GM21526 (cell line): Measurements from ENCODE around the gene RGPD6.
"Not testable (repeated sequence)": the region's sequence is repeated elsewhere in the genome, so short reads cannot be mapped to it uniquely, and the experiment has no call there.

Experiments
- ATAC-seq: cut with Tn5 transposase; IDR thresholded peaks from one replicate; pipeline ENCODE4 v1.9.1; 2021; ENCODE audit warnings: moderate library complexity; ENCODE audit not compliant: unreplicated experiment, low FRiP score

Gene RGPD6

DNA sequence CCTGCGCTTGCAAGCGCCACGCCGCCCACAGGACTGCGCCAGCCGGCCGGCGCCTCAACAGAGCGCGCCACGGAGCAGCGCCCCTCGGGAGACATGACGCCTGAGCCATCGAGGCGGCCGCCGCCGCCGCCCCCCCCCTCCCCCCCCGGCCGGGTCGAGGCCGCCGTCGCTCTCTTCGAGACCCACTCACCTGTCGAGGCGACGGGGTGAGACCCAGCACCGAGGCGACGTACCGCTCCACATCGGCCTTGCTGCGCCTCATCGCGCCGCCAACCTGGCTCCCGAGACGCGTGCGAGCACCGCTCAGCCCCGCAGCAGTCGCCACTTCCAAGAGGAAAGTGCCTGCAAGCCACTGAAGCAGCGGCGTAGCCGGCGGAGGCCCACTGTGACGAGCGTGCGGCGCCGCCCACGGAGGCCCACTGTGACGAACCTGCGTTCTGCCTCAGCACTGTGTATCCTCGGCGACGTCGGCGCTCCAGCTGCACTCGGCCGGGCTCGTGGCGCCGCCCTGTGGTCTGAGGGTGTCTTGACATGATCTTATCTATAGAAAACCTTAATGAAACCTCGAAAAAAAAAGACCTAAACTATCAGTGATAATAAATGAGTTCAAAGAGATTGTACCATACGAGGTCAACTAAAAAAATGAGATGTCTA is at the start of gene RGPD6:
TSS of gene RGPD6 (minus strand) at position 460 of the 654 bp plus-strand sequence. CDS start at position 262, 198 bp downstream.
- ATAC-seq = peak; percentile 96

DNA sequence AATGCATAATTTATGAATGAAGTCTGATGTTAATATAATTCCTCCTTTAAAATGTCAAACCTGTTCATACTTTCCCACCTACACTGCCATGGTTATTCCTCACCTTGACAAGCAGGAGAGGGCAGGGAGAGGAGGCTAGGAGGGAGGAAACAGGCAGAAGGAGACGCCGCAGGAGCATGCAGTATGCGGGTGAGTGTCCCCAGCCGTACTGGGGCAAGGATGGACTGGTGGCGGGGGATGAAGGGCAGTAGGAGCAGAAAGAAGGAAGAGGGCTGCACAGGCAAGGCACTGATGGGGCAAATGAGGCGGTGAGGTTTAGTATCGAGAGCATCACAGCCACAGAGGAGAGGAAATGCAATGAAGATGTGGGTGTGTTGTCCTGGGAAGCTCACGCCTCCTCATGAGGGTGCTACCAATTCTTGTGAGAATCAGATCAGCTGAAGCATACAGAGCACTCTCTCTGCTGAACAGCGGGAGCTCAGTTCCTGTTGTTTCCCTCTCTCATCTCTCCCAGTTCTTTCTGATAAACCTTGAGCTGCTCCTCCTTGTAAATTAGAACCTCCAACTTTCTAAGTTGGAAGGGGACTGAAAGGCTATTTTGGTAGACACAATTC is 42.4 kb upstream of the RGPD6 start:
- not testable (repeated sequence) for ATAC-seq

DNA sequence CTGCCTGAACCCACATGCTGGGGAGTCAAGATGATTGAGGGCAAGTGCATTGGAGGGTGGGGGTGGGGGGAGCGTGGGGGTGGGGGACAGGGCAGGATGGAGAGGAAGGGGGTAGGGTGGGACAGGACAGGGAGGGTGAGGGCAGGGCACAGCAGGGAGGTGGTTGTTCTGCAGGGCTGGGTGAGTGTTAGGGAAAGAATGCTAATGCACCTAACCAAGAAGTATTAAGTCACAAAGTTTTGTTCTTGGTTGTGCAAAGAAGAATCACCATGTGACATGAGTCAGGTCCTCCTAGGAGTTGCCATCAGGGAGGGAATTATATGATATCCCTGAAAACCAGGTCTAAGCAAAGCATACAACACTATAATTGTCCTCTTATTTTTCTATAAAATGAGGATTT is 36.9 kb upstream of the RGPD6 start:
- ATAC-seq = not testable (repeated sequence)

DNA sequence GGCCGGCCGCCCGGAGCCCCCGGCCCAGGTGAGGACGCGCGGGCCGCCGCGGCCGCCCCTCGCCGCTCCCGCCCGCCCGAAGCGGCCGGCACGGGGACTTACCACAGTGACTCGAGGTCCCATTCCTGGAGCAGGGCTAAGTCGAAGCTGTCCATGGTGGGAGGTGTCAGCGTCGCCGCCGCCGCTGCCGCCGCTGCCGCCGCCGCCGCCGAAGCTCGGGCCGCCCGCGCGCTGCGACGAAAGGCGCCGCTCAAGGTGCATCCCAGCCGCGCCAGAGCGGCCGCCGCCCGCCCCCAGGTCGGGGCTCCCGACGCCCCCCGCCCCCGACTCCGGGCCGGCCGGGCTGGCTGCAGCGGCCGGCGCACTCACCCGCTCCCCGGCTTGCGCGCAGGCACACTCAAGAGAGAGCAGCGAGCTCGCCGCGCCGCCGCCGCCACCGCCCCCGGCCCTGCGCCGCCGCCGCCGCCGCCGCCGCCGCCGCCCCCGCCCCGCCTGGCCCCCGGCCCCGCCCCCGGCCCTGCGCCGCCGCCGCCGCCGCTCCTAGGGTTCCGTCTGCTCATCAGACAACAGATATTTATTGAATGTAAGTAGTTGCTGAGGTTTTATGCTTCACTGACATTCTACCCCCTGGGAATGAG is 33.7 kb upstream of the RGPD6 start:
- ATAC-seq = not testable (repeated sequence)

DNA sequence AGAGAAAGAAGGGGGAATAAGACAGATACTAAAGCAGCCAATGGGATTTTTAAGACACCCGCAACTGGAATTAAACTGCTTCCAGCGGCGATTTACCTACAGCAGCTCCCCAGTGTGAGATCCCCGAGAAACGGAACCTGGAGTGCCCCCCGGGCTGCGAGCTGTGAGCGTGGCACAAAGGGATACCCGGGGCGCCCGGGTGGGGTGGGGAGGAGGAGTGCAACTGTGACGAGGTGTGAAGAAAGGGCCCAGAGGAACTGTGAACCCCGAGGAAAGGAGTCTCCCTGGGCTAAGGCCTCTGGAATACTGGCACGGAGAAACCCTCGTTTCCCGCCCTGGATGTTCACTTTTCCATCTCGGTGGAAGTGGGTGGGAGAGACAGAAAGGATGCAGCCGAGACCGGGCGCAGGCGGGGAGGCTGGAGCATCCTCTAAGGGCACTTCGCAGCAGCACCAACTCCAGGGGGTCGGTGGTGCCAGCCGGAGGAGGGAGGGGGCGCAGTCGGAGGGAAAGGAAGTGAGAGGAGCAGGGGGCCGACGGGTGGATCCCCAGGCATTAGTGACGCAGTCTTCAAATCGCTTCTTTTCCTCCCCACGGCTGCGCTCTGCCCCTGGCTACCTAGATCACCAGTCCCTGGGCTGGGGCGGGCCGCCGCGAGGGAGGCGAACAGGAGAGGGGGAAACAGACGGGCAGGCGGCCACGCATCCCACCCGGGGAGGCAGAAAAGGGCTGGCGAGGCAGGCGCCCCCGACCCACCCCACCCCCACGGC is 33.0 kb upstream of the RGPD6 start:
- ATAC-seq = not testable (repeated sequence)

DNA sequence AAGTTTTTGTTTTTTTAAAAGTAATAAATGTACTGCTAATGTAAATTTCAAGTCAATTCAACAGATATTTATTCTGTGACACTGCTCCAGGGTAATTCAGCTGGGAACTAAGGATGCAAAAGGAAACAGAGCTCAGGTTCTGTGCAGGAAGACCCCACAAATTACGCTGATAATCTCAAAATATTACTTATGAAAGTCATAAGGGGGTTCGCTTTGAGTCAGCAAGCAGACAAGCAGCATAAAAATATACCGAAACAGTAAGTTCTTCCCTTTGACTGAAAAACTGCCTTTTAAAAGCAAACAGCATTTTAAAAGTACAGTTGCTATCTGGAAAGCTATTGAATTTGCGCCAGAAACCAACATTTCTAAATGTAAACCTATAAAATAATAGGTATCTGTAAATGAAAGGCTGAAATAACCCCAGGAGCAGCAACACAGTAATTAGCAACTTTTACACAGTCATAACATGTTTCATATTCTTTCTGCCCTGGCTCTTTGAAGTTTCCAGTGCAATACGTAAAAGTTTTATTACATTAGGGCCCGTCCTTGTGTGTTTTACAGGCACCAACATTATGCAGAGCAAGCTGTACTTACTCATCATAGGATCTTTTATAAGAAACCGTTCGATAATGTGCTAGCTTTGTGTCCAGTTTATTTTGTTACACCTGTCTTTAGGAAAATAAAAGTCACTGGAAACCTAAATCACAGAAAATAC is 31.9 kb upstream of the RGPD6 start:
- not testable (repeated sequence) for ATAC-seq

DNA sequence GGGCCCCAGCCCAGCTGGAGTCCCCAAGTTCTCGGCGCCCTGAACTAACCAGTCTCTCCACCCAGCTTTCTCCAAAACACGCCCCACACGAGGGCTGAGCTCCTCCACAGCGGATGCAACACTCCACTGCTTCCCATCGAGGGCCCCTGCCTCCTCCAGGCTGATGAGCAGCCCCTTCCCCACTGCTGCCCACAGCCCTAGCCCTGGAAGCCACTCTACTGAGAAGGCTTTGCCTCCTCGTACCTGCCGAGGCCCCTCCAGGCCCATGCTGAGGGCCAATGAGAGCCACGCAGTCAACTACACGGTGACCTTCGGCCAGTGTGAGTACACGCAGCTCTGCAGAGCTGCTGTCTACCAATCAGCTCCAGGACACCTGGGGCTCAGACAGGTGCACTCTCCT is 28.0 kb upstream of the RGPD6 start:
- ATAC-seq = not testable (repeated sequence)

DNA sequence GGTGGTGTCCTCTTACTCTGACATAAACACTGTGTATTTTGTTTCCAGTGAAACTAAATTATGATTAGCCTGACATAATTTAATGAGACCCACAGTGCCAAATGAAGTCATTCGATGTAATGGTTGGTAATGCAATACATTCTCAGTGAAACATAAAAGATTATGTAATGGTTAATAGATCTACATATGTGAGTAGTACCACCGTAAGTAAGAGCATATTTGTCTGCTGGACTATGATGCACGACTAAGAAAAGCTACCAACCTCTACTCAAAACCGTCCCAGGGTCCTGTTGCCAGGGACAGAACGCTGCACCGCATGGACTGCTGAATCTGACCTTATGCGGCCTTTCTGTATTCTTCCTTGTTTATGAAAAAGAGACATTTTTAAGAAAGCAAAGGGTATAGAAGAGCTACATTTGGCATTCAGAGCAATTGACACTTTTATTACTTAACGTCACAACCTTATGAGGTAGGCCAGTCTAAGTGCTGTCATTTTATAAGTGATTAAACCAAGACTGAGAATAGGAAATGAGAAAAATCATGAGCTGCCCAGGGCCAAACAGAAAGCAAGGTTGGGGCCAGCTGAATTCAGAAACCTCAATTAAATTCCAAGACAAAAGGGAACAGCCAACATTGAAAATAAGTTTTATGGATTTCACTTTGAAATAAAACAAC is 27.0 kb upstream of the RGPD6 start:
- not testable (repeated sequence) for ATAC-seq

DNA sequence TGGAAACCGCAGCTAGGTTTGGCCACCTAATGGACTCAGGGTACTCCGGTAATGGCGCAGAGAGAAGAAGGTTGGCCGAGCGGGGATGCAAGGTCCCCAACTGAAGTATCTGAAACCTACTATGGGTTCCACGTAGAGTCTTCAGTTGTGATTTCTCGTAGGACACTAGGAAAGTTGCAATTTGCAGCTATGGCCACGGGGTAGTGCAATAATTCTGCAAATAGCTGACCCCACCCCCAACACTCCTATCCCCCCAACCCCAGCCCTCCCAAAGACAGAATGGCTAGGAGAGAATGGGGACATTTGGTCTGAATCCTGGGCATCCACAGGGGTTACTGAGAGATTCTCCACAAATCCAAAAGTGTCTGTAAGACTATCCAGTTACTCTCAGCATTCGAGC is 25.1 kb upstream of the RGPD6 start:
- not testable (repeated sequence) for ATAC-seq

DNA sequence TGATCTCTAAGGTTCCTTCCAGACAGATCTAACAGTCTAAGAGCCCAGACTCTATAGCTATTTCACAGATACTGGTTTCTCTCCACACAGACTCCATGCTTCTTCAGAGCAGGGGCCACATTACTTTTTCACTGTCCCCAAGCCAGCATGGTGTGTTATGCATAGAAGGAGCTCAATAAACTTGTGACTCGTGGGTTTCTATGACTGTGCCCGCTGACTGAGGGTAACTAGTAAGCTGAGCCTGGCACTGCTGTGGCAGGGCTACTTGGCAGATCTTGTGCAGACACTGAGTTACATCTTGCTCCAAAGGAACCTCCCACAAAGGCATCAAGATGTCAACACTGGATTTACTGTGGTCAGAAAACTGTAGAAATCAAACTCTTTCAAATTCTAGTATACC is 15.0 kb upstream of the RGPD6 start:
- ATAC-seq = not testable (repeated sequence)

DNA sequence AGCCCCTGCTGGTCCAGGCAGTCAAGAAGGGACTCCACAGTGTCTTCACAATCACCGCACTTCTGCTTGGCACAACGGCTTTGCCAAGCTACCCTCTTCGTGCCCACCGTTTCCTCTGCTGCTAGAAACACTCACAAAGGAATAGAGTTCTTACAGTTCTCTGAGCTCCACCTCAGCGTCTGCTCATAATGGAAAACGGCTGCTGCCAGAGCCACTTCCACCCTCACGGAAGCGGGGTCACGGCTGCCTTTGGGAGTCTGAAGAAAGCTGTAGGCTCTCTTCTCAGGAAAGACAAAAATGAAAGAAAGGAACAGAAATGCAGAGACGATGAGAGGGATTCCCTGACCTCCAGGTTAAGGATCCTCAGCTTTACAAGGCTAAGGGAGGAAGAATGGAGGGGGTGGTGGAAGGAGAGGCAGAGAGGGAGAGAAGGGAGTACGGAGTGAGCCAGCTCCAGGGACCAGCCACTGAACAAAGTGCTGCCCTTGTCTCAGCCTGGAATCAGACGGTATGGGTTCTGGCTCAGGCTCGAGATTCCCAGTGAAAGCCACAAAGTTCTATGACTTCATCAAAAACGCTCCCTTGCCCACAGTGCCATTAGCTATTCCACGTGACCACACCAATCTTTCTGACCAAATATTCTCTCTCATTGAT is 12.8 kb upstream of the RGPD6 start:
- not testable (repeated sequence) for ATAC-seq

DNA sequence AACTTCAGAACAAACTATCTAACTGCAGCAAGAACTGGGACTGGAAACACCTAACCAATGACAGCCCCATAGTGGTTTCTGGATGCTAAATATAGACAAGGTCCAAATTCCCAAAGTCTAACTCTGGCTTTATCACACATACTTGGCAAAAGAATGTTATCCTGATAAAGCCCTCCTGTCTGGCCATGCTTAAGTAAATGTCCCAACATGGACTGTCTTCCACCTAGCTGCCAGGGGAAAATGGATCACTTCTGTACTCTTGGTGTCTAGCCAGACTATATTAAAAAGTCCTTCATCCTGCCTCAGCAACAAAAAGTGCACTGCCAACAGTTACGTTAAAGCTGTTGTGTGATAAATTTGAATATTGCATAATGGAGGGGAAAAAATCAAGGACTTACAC is 11.5 kb upstream of the RGPD6 start:
- ATAC-seq = not testable (repeated sequence)

DNA sequence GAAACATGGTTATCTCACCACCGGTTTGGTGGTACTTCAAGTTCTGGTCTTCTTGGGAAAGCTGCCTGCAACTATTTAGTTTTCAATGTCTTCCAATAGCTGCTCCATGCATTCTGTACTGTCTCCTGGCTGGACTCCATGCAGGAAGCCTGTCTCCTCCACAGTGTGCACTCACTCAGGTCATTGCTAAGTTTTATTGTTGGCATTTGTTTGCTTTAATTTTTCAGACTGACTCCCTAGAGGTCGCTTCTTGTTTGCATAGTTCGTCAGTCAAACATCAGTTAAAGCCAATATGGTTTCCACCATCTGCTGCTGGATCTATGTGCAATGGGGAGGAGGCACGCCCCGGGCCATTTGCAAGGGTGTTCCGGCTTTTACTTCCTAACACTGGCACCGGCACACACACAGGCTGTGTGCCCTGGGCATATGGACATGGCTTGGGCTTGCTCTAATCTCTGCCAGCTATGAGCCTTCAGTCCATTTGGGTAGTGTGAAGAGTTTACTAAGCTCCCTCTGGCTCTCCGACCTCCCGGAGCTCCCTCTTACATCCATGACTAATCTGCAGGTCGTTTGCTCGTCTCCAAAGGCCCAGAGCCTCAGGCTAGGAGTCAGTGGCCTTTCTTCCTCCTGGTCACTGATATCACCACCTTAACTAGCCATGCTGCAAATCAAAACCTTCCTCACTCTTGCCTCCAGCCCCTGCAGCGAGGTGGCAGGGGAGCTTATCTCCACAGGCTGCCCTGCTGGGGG is 2.4 kb upstream of the RGPD6 start:
- not testable (repeated sequence) for ATAC-seq

DNA sequence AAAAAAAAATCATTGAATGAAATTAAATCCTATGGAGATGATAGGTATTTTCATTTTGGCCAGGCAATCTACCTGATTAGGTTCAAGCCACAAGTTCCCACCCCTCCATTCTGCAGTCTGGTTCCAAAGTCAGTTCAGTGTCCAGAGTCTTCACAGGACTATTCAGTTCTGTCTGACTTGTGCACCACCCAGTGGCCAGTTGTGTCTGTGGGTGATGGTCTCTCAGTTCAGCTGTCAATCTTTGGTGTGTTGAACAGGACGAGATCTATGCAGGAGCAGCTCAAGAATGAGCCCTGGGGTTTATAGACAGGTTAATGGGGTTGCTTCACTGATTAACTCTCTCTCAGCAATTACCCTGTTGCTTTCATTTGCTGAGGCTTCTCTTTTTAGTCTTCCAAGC is 1.4 kb upstream of the RGPD6 start:
- peak; percentile 62 for ATAC-seq

DNA sequence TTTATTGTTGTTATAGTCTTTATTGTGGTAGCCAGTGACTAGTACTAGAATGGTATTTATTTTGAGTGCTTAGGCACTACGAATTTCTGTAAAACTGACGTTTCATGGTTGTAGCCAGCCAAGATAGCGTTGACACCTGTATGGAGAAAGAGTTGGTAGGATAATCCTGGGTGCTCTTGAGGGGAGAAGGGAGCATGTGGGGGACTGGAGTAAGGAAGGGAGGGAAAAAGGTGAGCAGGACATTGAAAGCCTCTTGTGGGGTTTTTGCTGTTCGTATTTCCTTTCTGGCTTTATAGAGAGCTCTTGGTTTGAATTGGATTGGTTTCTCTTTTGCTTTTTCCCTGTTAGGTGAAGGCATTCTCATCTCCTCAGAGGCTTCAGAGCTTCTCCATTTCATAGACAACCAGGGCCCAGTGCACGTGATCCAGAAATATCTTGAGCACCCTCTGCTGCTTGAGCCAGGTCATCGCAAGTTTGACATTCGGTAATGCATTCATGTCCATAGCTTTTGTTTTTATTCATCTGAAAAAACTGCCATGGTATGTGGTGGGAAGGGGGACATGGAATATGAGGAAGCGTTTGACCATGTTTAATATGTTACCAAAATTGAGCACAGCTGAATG is 77.2 kb downstream of the RGPD6 start:
- not testable (repeated sequence) for ATAC-seq

DNA sequence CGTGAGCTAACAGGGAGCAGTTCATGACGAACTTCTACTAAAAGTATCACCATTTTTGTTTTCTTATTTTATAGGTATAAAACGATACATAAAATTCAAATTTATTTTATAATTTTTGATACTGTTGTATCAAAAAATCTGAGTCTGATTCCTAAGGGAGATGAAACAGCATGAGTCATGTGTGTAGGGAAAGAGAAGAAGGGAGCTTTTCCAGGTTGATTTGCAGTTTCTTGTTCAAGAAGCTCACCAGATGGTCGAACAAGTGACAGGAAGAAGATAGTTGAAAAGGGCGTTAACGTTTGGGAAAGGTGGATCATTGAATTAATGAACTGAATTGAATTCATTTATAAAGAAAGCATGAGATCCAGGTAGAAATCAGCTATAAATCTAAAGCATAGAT is 81.0 kb downstream of the RGPD6 start:
- not testable (repeated sequence) for ATAC-seq

DNA sequence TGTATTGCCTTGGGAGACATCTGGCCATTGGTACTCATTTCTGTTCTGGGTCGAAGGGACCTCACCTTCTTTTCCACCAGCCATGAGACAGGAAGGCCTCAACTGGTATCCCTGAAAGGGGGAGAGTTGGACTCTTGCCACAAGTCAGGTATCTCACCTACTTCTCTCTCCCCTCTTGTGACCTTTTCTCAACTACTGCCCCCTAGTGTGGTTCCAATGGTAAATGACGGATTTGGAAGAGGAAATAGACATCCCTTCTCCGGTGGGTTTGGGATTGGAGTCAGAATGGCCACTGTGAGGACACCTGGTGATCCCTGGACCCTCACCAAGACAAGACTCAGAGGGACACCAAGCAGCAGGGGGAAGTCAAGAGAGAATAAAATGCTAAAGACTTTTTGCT is 82.5 kb downstream of the RGPD6 start:
- not testable (repeated sequence) for ATAC-seq

DNA sequence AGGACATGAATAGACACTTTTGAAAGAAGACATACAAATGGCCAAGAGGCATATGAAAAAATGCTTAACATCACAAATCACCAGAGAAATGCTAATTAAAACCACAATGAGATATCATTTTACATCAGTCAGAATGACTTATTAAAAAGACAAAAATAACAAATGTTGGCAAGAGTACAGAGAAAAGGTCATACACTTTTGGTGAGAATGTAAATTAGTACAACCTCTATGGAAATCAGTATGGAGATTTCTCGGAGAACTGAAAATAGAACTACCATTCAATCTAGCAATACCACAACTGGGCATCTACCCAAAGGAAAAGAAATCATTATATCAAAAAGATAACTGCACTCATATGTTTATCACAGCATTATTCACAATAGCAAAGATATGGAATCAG is 88.0 kb downstream of the RGPD6 start:
- not testable (repeated sequence) for ATAC-seq
